ENCODE results near the gene SEPSECS.

DNA sequence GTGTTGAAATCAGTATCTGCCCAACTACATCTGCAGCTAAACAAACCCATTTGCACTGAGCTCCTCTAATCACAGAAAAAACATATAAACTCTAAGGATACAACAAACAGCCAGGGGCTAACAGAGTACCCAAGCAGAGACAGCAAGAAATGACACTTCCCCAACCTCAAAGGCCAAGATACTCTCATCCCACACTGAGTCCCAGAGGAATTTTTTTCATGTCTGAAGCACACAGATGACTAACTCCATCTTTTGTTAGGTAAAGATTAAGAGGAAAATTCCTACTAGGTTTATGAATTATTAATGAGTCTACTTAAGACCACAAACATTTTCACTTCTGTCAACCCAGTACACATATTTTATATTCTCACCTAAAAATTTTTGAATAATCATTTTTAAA lies 31.6 kb downstream of the SEPSECS start:
- TF ChIP-seq, protein P1, sequence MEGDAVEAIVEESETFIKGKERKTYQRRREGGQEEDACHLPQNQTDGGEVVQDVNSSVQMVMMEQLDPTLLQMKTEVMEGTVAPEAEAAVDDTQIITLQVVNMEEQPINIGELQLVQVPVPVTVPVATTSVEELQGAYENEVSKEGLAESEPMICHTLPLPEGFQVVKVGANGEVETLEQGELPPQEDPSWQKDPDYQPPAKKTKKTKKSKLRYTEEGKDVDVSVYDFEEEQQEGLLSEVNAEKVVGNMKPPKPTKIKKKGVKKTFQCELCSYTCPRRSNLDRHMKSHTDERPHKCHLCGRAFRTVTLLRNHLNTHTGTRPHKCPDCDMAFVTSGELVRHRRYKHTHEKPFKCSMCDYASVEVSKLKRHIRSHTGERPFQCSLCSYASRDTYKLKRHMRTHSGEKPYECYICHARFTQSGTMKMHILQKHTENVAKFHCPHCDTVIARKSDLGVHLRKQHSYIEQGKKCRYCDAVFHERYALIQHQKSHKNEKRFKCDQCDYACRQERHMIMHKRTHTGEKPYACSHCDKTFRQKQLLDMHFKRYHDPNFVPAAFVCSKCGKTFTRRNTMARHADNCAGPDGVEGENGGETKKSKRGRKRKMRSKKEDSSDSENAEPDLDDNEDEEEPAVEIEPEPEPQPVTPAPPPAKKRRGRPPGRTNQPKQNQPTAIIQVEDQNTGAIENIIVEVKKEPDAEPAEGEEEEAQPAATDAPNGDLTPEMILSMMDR (IDR thresholded peaks at IDR 0.05): no peak
- no peak for TF ChIP-seq POLR2A (IDR thresholded peaks at IDR 0.05)

Data from lower leg skin (tissue), 3 donors.